HG03571 (cell line): ENCODE data around the gene HOXA4.

Experiments
- ATAC-seq: cut with Tn5 transposase; IDR thresholded peaks from one replicate; pipeline ENCODE4 v1.9.1; 2021; ENCODE audit not compliant: unreplicated experiment

The HOXA4 gene

GRCh38 chr7:27106181-27106900 lies 24.2 kb downstream of the HOXA4 start:
- no peak for ATAC-seq

DNA sequence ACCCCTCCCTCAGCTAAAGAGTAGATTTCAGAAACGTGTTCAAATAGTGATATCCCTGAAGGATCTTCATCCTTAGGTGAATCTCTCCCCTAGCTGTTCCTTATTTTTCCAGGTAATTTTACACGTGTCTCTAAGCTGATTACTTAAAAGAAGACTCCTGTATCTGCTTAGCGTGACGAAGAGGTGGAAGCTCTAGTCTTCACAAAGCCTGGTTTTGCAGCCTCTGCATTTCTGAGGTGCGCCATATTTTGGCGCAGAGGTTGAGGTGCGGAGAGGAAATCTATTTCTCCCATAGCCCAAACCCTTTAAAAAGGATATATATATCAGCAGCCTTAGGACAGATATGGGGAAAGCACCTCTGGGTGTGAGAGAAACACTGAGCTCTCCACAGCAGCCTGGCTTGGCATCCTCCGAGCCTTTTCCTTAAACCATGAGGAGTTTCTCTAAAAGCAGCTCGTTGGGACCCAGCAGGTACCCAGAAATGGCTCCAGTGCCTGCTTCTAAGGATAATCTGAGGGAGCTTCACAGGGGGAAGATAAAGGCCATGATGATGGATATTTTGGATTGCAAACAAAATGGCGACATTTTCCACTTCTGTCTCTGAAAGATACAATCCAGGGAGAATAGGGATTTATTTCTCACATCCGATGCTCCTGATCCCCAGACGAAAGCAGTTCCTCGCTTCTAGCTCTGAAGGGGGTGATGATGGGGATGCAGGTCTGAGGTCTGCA lies 25.1 kb downstream of the HOXA4 start:
- ATAC-seq: no peak

GRCh38 chr7:27104341-27105058 lies 26.1 kb downstream of the HOXA4 start:
- ATAC-seq: no peak

- no peak for ATAC-seq
Observed at GRCh38 chr7:27103489-27104226, 26.9 kb downstream of the HOXA4 start.

DNA sequence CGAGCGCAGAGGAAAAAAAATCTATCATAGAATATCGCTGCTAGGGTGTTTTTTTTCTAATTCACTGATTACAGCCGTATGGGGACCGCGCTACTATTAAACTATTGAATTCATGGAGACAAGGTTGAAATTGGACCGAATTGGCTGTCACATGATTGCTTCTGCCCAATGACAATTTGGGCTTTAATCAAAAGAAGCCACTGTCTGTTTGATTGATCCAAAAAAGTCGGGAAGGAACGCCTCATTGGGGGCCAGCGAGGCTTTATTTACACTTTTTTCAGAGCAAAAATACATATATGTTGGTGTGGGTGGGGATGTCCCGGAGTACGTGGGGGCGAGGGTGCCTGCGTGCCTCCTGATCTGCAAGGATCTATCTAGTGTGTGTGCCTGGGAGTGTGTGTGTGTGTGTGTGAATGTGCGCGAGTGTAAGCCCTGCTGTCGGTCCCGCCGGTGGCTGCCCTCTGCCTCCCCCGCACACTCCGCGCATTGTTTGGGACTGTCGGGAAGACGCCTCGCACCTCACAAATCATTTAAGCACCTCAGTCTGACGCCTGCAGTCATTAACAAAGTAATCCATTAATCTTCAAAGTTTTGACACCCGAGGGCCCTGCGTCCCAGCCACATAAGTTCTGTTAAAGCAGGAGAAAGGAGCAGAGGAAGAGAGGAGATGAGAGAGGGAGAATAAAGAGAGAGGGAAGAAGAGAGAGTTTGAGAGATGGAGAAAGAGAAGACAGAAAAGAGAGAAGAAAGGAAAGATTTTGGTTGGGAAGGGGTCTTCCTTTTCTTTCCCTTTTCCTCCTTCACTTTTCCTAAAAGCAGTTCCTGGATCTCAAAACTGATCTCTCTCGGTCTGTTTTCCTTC lies 27.7 kb downstream of the HOXA4 start, which contains the start of gene HOXA2:
Gene HOXA2, minus strand, starts transcription at position 103 of the 862 bp plus-strand sequence. CDS start 183 bp downstream, outside the sequence.
- ATAC-seq: no peak

DNA sequence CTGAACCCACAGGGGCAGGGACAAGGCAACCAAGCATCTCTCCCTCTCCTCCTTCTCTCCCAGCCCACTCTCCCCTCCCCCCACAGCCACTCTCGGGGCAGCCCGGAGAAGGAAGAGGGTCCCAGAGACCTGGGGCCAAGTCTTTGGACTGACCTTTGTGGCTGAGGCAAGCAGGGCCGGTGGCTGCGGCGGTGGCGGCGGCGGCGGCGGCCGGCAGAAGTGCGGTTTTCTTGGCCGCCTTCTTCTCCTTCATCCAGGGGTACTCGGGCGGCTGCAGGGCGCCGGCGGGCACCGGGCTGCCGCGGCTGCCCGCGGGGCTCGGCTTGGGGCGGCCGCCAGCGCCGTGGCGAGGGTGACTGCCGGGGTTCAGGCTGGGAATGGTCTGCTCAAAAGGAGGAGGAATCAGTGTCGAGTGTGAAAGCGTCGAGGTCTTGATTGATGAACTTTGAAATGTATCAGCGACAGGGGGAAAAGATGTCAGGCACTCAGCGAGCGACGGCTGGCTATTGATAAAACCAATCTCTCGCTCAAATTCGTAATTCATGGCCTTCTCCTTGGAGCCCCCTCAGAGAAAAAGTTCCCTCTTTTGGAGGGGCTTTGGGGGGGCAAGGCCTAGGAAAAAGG lies 28.5 kb downstream of the HOXA4 start:
- ATAC-seq: no peak

DNA sequence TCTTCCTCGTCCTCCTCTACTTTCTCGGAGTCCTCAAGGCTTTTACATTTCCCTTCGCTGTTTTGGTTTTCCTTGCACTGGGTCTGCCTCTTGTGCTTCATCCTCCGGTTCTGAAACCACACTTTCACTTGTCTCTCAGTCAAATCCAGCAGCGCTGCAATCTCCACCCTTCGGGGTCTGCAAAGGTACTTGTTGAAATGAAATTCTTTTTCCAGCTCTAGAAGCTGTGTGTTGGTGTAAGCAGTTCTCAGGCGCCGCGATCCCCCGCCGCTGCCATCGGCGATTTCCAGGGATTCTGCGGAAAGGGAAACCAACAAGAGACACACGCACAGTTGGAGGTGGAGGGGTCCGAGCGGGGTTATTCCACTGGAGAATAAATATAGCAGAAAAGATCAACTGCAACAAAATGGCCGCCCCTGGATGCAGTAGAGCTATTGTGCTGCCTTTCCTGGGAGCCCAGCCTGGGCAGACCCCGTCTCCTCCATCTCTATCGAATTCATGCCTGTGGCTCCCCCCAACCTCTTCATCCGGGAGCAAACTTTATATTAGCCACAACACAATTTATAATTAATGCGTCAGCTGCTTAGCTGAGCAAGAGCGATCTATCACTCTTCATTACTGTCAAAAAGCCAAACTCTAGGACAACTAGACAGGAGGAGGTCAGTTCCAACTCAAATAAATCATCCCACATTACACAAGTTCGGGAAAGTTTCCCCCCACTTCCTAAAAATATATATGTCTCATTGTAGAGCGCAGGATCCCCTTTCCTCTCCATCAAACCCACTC lies 29.2 kb downstream of the HOXA4 start:
- ATAC-seq: no peak

DNA sequence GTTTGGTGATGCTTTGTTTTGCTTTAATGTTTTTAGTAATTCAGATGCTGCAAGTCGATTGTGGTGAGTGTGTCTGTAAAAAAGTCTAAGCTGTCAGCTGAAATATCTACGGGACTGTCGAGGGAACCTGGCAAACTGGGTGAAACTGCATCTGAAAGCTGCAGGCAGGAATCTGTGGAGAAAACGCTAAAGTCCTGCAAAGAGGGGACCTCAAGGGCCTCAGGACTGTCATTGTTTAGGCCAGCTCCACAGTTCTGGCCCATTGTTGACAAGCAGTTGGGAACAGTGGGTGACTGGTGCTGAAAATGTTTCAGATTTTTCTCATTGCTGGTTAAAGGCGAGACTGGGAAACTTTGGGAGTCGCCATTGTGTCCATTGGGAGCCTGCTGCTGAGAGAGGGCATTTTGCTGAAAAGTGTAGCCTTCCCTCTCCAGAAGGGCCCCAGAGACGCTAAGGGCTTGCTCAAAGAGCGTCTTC lies 29.8 kb downstream of the HOXA4 start:
- no peak for ATAC-seq

- no peak for ATAC-seq
Observed at GRCh38 chr7:27099453-27100370, 30.8 kb downstream of the HOXA4 start.

DNA sequence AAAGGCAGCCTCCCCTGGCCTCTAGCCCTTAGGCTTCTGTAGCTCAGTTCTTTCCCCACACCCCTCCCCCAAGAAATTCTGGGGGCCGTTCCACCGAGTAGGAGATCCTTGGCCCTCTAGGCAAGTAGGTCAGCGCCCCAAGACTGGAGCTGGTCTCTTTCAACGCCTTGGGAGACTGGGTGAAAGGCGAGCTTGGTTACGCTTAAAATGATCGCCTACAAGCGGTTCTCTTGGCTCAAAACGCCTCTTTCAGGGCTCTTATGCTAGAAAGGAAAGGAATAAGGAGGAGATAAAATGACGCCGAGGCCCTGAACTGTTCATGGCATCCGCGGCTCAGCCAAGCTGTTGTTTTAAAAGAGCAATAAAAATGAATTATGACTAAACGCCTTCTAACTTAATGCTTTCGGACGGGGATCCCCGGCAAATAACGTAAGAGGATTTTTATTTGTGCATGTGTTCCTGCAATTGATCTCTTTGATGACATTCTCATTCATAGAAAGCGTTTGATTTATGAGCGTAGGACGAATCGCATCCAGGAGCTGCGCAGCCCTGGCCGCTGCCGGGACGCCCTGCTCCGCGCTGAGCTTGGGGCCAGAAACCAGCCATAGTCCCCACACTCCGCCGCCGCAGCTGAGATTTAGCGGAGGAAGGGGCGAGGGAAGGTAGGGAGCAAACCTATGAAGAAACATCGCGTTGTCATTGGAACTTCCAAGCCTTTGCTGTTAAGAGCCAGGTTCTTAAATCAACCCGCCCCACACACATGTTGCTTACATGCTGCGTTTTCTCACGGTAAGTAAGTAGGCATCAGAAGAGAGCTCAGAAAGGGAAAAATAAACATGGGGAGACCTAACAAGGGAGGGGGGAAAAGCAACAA lies 31.7 kb downstream of the HOXA4 start:
- no peak for ATAC-seq

DNA sequence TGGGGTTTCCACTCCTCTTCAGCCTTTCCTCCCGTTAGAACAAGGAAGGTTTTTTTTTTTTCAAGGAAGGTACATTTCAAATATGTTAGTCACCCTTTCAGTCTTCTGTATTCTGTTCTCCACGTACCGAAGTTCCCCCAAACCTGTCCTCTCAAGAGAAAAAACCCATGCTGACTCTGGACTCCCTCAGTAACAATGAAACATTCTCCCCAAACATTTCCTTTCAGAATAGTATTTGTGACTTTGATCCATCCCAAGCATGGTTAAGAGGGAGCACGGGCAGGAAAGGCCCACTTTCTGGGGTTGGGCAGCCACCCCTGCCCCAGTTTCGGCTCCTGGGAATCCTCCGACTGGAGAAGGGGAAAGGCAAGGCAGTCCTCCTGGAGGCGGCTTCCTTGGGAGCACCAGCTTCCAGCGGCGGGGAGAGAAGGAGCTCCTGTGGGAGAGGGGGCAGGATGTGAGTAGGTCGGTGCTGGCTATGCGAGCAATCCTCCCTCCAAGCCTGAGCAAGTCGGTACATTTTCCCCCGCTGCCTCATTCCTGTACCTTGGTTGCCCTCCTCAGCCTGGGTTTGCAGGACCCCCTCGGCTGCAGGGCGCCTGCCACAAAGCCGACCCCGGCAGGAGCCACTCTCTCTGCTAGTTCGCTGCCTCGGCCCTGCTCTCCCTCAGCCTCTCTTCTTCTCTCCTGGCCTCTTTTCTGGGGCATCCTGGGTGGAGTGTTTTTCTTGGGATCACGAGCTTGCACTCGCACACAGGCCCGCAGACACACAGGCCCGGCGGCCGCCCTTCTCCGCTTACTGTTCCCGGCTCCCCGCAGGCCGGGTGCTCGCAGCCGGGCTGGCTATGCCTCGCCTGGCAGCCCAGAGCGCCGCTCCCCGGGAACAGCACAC lies 32.6 kb downstream of the HOXA4 start:
- ATAC-seq: no peak

DNA sequence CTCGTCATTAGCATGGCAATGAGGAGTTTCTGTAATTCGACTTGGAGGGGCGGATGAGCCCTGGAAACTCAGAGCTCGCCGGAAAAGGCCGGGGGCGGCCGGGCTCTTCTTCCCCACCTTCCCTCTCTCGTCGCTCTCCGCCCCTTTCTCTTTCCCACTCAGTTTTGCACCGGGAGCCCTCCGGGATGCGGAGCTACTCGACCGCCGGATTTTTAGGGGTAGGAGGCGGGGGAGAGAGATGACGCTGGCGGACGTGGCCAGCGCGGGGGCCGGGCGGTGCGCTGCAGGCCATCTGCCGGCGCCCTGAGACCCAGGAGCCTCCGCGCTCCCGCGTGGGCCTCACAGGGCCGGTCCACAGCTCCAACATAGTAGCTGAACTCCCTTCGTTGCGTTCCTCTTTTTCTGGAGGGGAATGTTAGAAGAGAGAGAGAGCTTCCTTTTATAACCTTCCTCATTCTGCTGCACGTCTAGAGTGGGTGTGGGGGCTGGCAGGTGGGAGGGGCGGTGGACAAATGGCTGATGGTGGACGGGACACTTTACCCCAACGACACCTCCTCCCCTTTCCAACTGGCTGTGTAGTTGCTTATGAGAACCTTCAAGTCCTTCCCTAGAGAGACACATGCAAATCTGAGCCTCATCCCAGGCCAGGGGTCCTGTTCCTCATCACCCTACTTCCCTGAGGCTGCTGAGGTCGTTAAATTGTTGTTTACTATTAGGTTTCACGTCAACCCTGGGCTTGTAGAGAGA lies 33.6 kb downstream of the HOXA4 start:
- ATAC-seq: no peak

DNA sequence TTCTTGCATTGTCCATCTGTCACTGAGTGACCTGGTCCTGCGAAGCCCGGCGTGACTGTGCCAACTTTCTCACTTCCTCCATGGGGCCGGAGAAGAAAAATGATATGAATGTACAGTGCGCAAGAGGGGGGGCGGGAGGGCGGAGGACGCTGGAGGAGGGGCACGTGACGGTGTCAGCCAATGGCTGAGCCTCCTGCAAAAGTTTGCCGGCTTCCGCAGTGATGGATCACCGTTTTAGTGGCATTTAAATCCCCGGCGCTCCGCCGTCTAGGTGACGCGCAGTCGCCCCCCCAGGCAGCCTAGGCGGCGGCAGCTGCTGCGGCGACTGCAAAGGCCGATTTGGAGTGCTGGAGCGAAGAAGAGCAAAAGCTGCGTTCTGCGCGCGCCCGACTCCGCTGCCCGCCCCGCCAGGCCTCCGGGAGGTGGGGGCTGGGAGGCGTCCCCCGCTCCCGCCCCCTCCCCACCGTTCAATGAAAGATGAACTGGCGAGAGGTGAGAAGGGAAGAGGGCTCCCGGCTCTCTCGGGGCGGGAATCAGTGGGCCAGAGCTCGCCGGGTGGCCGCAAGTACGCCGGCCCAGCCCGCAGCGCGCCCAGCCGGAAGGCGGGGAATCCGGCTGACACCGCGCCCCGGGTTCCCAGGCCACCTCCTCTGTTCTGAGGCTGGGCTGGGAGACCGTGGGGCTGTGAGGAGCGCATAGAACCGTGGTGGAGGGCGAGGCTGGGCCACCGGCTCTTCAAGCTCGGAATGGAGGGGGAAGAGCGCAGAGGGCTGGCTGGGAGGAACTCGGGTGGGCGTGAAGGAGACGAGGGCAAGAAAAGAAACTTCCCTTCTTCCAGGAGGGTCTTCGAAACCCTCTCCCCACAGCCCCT lies 34.4 kb downstream of the HOXA4 start, which contains the start of gene HOXA1:
Gene HOXA1, minus strand, starts transcription at position 104 of the 871 bp plus-strand sequence. Its CDS starts 88 bp downstream, at position 16.
- peak; percentile 86 for ATAC-seq
